ENCODE measurements around the gene PRG3.

Gene PRG3, protein sequence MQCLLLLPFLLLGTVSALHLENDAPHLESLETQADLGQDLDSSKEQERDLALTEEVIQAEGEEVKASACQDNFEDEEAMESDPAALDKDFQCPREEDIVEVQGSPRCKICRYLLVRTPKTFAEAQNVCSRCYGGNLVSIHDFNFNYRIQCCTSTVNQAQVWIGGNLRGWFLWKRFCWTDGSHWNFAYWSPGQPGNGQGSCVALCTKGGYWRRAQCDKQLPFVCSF

DNA sequence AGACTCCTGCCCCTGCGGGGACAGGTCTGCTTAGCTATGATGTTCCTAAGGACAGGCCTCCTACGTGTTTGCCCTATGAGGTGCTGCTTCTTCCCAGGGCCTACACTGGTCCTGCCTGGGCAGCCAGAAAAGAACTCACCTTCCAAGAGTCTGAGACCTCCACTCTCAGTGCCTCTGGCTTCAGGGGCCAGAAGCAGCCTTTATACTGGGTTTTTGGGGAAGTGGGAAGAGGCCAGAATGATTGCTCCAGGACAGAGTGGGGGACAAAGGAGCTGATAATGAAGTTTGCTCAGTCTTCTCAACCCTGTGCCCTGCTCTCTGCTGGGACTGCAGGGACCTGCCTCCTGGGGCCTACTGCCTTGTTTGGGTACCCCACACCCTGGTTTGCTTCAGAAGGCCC, at the start of gene PRG3:
Gene PRG3 (minus strand): TSS at position 176 of the 400 bp plus-strand sequence. CDS start 442 bp downstream, outside the sequence.
- no peak for DNase-seq (ENCODE audit: low read depth)

DNA sequence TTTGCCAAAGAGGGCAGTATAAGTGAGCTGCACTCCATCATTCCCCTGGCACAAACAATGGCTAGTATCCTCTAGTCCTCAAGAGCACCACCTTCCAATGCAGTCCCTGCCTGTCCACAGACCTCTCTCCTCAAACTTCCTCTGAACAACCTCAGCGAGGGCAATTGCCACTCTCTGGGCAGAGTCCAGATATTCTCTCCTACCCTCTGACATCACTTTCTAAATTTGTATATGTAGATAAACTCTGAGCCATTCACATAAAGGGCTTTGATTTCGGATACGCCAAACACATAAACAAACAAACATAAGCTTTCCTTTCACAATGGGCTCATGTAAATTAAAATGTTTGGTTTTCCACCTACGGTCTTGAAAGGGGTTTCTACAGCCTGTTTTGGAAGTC, 49.0 kb upstream of the PRG3 start:
- DNase-seq (ENCODE audit: low read depth) = no peak

GRCh38 chr11:57428643-57429042, 47.7 kb upstream of the PRG3 start:
- no peak for DNase-seq (ENCODE audit: low read depth)

DNA sequence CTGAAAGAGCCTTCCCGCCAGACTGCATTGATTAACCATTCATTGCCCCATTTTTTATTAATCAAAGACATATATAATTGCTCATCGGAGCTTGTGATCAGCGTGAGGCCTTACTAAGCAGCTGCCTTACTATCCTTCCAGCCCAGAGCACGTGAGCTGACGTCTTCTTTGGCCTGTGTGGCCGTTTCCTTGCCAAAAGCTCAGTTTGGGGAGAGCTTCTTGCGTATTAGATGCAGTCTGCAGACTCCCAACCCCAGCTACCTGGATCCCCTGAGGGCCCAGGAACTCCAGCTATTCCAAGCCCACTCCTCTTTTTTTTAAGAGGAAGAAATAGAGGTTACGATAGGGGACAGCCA, 46.8 kb upstream of the PRG3 start:
- DNase-seq (ENCODE audit: low read depth) = no peak

DNA sequence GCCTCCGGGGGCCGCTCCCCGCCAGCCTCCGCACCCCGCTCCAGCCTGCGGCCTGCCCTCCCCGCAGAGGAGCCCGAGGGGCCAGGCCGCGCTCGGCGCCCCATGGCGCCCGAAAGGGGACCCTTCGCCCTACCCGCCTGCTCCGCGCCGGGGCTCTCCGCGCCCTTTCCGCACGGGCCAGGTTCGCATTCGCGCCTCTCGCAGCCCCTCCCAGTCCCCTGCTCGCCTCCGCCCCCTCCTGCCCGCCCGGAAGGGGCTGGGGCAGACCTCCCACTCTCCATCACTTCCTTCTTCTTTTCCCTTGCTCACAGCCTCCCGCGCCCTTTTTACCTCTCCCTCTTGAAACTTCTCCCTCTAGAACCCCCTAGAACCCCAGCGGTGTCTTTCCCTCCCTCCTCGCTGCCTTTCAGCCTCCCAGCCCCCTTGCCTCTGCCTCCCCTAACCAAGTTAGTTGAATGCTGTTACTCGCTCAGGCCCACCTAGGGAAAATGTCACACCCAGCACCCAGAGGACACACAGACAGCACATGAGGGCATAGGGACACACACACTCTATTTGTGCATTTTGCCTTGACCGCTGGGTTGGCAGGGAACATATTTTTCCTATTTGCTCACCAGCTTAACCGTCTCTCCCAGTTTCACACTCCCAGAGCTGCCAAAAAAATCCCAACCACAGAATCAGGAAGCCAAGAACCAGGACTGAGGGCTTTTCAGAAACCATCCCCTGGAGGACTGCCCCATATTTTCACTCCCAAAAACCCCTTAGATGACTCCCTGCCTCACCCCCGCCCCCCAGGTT, 46.2 kb upstream of the PRG3 start, which contains the start of gene SLC43A3:
Gene SLC43A3 (minus strand): TSS at position 193 of the 798 bp plus-strand sequence. CDS start 949 bp downstream, outside the sequence.
- peak; percentile 79 for DNase-seq (ENCODE audit: low read depth)

GRCh38 chr11:57426439-57426928, 45.5 kb upstream of the PRG3 start:
- peak; percentile 20 for DNase-seq (ENCODE audit: low read depth)

GRCh38 chr11:57425565-57426438, 44.9 kb upstream of the PRG3 start:
- DNase-seq (ENCODE audit: low read depth) = no peak

- peak; percentile 85 for DNase-seq (ENCODE audit: low read depth)
These were observed 44.0 kb upstream of the PRG3 start for GRCh38 chr11:57424792-57425564.

DNA sequence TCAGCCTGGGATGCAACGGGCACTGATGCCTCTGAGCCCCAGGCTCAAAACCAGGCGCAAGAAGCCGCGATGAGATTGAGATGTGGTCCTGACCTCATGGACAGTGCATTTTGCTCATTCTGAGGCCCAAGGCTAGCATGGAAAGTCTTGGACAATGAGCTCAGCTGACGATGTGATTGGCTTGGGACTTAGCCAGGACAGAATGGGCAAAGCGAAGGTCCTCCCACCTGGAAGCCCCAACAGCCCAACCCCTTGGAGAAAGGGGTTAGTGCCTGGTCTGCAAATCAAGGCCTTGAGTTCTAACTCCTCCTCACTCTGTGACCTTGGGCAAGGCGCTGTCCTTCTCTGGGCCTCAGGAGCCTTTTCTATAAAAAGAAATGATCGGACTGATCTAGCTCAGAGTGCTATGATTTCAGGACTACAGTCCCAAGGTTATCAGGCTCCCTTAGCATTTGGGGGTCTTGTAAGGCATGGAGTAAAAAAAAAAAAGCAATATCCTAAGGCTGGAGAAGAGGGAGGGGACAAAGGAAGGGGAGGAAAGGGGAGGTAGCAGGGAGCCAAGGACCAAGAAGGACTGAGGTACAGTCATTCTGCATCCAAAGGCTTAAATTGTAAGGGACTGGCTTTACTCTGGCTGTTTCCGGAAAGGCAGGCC, 43.3 kb upstream of the PRG3 start:
- DNase-seq (ENCODE audit: low read depth) = no peak

- no peak for DNase-seq (ENCODE audit: low read depth)
These were observed 41.7 kb upstream of the PRG3 start for GRCh38 chr11:57422669-57423068.

GRCh38 chr11:57421805-57422204, 40.9 kb upstream of the PRG3 start:
- DNase-seq (ENCODE audit: low read depth) = no peak

DNA sequence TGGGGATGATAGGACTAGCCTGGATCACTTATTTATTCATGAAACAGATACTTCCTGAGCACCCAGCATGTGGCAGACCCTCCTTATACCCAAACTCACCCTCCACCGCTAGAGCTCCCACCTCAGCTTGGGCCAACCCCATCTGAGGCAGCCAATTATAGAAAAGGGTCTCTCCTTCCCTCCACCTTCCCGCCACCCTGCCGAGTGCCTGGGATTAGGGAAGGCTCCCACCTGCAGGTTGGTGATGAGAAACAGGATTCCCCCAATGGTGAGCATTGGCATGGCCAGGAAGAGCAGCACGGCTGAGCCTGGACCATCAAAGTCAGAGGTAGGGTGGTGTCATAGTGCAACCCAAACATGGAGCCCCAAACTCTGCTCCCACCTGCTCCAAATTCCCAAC, 40.1 kb upstream of the PRG3 start:
- DNase-seq (ENCODE audit: low read depth) = no peak

GRCh38 chr11:57419146-57419545, 38.2 kb upstream of the PRG3 start:
- DNase-seq (ENCODE audit: low read depth) = no peak

- no peak for DNase-seq (ENCODE audit: low read depth)
These were observed 37.2 kb upstream of the PRG3 start for GRCh38 chr11:57418131-57418530.

DNA sequence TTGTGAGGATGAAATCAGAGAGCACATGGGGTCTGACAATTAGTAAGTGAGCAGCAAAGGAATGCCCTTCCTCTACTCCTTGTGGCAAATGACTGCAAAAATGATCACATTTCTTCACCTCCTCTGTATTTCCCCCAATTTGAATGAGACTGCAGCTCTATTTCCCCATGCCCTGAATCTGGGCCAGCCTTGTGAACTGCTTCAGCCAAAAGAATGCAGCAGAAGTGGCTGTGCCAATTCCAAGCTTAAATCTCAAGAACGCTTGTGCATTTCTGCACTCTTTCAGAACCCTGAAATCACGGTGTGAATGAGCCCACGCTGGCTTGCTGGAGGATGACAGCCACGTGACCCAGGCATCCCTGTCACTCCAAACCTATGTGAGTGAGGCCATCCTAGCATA, 36.1 kb upstream of the PRG3 start:
- DNase-seq (ENCODE audit: low read depth) = no peak

DNA sequence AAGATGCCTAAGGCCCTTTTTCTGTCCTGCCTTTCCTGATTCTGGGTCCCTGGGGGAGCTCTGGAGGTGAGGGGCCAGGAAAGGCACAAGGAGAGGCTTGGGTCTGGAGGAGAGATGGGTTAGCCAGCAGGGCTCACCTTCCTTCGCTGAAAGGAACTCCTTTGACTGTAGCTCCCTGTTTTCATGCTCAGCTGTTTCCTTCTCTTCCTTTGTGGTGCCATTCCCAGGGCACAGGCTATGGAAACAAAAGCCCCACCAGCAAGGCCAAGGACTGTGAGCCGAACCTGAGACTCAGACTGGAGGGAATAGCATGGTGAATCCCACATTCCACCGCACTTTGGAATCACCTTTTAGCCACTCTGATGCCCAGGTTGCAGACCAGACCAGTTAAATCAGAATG, 35.5 kb upstream of the PRG3 start:
- DNase-seq (ENCODE audit: low read depth) = no peak

- DNase-seq (ENCODE audit: low read depth) = no peak
These were observed 33.8 kb upstream of the PRG3 start for GRCh38 chr11:57414612-57415212.

DNA sequence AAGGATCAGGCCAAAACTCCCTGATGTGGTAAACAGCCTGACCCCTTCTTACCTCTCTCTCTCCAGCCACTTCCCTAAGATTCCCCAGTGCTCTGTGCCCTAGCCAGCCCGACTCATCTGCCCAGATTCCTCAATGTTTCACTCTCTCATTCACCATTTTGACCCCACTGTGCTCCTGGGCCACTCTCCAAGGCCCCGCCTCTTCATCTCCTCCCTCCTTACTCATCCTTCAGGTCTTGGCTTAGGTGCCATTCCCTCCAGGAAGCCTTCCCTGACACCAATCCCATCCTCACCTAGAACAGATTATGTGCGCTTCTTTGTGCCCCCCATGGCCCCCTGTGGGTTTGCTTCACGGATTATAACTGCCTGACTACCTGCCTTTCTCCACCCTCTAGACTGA, 32.7 kb upstream of the PRG3 start:
- no peak for DNase-seq (ENCODE audit: low read depth)

DNA sequence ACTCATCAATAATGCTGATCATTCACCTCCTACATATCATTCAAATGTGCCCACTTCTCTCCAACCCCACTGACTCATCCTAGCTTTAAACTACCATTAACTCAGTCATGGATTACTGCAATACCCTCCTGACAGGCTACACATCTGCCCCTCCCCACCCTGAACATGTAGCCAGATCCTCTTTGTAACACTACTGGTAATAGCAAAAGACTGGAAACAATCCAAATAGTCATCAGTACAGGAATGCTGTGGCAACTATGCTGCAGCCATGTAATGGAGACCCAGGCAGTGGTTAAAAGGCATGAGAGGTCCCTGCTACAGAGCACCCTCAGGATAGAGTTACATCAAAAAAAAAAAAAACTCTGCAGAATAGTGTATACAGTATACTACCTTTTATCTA, 29.3 kb upstream of the PRG3 start:
- no peak for DNase-seq (ENCODE audit: low read depth)

DNA sequence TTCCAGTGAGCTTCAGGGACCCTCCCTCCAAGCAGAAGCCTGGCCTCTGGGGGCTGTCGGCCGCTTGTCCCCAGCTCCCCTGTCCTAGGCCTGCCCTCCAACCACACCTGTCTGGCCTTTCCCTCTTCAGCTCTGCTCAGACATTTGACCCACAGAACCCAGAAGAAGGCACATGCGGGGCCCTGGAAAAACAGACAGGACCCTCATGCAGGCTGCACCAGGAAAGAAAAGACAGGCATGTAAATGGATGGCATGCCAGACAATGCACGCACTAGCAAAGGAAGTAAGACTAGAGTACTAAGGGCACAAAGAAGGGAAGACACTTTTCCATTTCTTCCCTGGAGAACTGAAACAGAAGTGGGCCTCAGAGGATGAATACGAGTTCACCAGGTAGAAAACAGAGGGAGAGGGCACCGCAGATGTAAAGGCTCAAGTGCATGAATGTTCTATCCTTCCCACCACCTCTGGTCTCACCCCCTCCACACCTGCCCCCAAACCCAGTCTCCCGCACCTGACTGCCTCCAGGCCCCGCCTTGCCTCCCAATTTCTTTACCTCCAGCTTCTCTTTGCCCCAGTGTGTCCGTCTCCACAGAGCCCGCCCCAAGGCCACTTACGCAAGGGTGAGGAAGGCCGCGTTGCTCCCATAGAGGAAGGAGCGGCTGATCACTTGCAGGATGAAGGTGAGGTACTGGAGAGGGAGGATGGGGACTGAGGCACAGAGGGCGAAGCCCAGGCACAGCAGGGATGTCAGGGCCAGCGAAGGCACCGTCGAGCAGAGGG, 28.6 kb upstream of the PRG3 start:
- DNase-seq (ENCODE audit: low read depth) = no peak
